AG04449 (cell line): ENCODE data around the gene ADAM23.

ENCODE experiments used
- CTCF ChIA-PET: fragments of 350-600 bp; formaldehyde crosslinking; extraction: SDS; loops from one replicate; lab custom pipeline; 2021; ENCODE audit warnings: antibody characterized with exemption; lab: Yijun Ruan, JAX
- POLR2A ChIA-PET: fragments of 400-600, 350-600 bp; formaldehyde crosslinking; extraction: SDS; loops from one replicate; lab custom pipeline; 2020; ENCODE audit warnings: antibody characterized with exemption, inconsistent platforms; lab: Yijun Ruan, JAX
- DNase-seq: peaks from one replicate; pipeline ENCODE4 v3.0.0-alpha.2; 2010; ENCODE audit warnings: low read depth, low spot score
- H3K4me3 ChIP-seq: 2 replicates; pipeline ENCODE4 v1.5.1; 2011; ENCODE audit warnings: low read depth, mild to moderate bottlenecking, control low read depth, low read length
- TF ChIP-seq, protein P1 (sequence below): IDR thresholded peaks from one replicate; pipeline ENCODE4 v1.5.1; 2011; ENCODE audit warnings: mild to moderate bottlenecking, moderate library complexity, low read length, control low read depth, inconsistent platforms; ENCODE audit not compliant: insufficient read depth; ENCODE audit errors: missing control alignments

Gene ADAM23

DNA sequence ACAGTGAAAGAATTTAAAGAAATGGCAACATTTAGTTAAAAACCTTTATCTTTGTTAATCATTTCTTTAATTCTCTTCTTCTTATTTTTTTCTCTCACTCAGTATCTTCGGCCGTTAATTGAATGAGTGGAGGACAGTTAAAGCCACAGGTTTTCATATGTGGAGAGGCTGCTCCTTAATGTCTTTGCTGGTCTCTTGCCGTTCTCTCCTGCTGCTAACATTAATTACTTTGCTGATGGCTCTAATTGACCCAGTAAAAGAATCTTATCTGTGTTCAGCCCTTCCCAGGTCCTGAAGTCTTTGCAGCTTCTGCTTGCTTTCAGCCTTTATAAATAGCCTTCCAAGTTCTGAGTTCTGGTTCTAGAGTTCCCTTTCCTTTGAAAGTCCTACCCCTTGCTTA is 77.1 kb downstream of the ADAM23 start:
- DNase-seq = no peak
- ChIA-PET CTCF (no interaction called here), POLR2A (no interaction called here)
- no peak overlapping the region for H3K4me3 ChIP-seq
- TF ChIP-seq, protein P1, sequence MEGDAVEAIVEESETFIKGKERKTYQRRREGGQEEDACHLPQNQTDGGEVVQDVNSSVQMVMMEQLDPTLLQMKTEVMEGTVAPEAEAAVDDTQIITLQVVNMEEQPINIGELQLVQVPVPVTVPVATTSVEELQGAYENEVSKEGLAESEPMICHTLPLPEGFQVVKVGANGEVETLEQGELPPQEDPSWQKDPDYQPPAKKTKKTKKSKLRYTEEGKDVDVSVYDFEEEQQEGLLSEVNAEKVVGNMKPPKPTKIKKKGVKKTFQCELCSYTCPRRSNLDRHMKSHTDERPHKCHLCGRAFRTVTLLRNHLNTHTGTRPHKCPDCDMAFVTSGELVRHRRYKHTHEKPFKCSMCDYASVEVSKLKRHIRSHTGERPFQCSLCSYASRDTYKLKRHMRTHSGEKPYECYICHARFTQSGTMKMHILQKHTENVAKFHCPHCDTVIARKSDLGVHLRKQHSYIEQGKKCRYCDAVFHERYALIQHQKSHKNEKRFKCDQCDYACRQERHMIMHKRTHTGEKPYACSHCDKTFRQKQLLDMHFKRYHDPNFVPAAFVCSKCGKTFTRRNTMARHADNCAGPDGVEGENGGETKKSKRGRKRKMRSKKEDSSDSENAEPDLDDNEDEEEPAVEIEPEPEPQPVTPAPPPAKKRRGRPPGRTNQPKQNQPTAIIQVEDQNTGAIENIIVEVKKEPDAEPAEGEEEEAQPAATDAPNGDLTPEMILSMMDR = no peak

DNA sequence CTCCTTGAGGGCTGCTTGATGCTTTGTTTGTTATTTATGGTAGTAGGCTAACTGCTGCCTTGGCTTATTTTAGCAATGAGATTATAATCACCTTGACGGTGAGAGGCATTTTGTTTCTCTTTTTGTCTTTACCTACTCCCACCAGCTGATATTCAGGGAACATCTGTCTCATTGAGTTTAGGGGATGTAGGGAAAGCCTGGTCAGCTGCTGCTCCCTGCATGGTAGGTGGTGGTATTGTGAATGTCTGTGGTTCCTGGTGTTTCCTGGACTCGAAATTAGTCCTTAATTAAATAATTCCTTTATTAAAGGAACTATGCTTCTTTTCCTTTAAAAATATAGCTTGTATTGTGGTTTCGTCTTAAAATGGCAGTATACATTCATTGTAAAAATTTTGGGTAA is 77.8 kb downstream of the ADAM23 start:
- no peak overlapping the region for H3K4me3 ChIP-seq
- DNase-seq = no peak
- ChIA-PET POLR2A (no interaction called here), CTCF (no interaction called here)
- TF ChIP-seq, protein P1 = no peak

DNA sequence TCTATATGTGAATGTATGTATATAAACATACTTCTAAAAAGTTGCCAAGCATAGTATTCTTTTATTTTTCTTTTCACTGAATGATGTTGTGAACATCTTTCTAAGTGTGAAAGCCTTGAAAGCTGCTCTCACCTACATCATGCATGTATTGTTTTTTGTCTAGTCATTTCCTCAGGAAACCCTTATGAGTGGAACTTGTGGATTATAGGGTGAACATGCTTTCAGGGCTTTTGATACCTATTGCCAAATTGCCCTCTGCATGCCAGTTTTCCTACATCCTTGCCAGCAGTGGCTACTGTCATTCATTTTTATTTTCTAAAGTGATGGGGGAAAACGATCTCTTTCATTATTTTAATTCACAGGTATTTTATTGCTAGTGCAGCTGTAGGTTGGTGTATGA is 78.3 kb downstream of the ADAM23 start:
- DNase-seq = no peak
- POLR2A ChIA-PET = no interaction called here
- TF ChIP-seq, protein P1 = no peak
- CTCF ChIA-PET = no interaction called here
- H3K4me3 ChIP-seq = no peak overlapping the region

DNA sequence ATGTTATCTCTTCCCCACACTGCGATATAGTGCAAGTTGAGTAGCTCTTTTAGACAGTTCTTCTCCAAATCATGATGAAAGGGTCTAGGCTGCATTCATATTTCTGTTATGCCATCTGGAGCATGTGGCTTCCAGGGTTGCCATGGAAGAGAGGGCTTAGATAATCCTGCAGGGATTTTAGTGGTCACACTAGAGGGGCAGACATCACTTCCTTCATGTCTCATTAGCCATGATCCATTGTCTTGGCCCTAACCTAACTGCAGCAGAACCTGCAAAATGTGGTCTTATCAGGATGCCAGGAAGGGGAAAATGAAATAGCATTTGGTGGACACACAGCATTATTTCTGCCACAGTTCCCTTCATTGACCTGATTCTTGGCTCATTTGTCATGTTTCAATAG is 83.1 kb downstream of the ADAM23 start:
- TF ChIP-seq, protein P1 = no peak
- CTCF ChIA-PET = no interaction called here
- no peak overlapping the region for H3K4me3 ChIP-seq
- DNase-seq = no peak
- POLR2A ChIA-PET = no interaction called here

DNA sequence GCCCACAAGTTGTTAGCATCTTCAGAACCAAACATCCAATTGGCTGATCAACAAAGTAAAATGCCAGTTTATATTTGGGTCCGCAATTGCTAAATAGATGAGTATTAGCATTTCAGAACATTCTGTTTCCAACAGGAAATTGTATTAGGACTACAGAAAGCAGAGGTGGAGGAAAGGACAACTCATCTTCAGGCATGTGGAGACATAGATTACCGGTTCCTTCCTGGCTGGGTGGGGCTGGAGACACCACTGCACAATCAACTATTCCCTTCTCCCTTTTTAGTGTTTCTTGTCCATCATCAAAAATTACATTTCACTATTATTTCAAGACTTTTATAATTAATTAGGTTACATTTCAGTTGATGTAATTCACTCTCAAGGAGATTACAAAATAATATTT is 83.8 kb downstream of the ADAM23 start:
- ChIA-PET CTCF (no interaction called here), POLR2A (no interaction called here)
- TF ChIP-seq, protein P1 = no peak
- H3K4me3 ChIP-seq = no peak overlapping the region
- no peak for DNase-seq

DNA sequence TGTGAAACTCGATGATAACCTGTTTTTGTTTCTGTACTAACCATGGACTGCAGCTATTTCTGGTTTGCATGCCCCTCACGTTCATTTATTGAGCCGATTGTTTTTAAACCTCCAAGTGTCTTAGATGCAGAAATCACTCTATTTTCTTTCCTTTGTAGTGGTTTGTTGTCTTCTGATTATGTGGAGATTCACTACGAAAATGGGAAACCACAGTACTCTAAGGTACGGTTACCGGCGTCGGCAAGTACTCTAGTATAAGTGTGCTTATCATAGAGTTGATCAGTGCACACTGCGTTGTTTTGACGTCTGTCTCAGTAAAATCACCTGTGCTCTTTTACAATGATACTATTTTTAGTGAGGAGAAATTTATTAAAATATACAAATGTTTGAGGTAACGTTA is 87.4 kb downstream of the ADAM23 start:
- ChIA-PET POLR2A (no interaction called here), CTCF (no interaction called here)
- DNase-seq = no peak
- TF ChIP-seq, protein P1 = no peak
- H3K4me3 ChIP-seq = no peak overlapping the region
